Measurements from ENCODE around the gene HCK.

Gene HCK

DNA sequence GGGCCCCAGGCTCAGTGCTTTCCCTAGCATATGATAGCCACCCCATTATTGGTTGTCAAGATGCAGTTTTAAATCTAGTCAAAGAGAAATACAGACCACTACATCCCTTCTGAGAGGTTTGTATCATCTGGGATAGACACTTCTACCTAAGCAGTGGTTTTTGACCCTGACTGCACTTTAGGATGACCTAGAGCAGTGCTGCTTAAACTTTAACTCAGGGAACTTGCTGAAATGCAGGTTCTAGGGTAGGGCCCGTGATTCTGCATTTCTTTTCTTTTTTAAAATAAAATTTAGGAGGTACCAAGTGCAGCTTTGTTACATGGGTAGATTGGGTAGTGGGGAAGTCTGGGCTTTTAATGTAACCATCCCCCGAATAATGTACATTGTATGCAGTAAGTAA is 76.1 kb downstream of the HCK start:
- in situ Hi-C loops (cut with MboI; ENCODE audit: low sequenced_read_pairs, unreplicated experiment) = no loop called here
- TF ChIP-seq, protein P1, sequence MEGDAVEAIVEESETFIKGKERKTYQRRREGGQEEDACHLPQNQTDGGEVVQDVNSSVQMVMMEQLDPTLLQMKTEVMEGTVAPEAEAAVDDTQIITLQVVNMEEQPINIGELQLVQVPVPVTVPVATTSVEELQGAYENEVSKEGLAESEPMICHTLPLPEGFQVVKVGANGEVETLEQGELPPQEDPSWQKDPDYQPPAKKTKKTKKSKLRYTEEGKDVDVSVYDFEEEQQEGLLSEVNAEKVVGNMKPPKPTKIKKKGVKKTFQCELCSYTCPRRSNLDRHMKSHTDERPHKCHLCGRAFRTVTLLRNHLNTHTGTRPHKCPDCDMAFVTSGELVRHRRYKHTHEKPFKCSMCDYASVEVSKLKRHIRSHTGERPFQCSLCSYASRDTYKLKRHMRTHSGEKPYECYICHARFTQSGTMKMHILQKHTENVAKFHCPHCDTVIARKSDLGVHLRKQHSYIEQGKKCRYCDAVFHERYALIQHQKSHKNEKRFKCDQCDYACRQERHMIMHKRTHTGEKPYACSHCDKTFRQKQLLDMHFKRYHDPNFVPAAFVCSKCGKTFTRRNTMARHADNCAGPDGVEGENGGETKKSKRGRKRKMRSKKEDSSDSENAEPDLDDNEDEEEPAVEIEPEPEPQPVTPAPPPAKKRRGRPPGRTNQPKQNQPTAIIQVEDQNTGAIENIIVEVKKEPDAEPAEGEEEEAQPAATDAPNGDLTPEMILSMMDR (IDR thresholded peaks at IDR 0.05; ENCODE audit: borderline replicate concordance, control extremely low read depth, extremely low read depth, insufficient read depth, missing control alignments) = no peak
- DNase-seq (ENCODE audit: low spot score) = no peak

GRCh38 chr20:32129863-32130262 is 77.8 kb downstream of the HCK start:
- no peak for DNase-seq (ENCODE audit: low spot score)
- TF ChIP-seq, protein P1 (IDR thresholded peaks at IDR 0.05; ENCODE audit: borderline replicate concordance, control extremely low read depth, extremely low read depth, insufficient read depth, missing control alignments) = no peak
- in situ Hi-C loops (cut with MboI; ENCODE audit: low sequenced_read_pairs, unreplicated experiment) = no loop called here

DNA sequence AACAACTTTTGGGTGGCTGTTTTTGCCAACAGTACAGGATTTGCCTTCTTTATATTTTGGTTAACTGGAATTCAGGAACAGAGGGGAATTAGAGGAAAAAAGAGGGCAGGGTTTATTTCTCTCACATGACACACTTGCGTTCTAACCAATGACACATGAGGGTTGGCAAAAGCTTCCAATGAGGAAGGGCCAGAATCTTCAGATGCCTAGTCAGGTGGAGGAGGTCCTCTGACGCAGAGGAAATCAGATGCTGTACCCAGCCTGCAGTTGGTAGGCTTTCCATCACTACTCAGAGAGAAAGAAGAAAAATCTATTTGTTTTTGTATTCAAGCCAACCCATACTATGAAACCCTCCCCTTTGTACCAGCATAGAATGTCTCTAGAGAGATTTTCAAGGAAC is 78.3 kb downstream of the HCK start:
- no peak for DNase-seq (ENCODE audit: low spot score)
- TF ChIP-seq, protein P1 (IDR thresholded peaks at IDR 0.05; ENCODE audit: borderline replicate concordance, control extremely low read depth, extremely low read depth, insufficient read depth, missing control alignments) = no peak
- in situ Hi-C loops (cut with MboI; ENCODE audit: low sequenced_read_pairs, unreplicated experiment) = no loop called here

DNA sequence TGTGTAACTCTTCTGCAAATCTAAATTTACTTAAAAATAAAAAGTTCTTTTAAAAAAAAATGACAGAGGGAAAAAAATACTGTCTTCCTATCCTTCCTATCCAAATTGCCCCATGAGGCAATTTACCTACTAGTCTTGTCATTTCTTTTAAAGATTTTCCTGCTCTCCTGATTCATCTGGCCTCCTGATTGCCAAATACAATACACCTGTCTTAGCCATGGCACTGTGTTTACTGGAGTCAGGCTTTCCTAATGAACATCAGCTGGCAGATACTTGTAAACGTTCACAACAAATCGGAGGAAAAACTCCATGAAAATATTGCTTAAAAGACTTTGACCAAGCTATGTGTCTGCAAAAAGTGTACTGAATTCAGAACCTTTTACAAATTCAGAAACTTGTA is 78.9 kb downstream of the HCK start:
- TF ChIP-seq, protein P1 (IDR thresholded peaks at IDR 0.05; ENCODE audit: borderline replicate concordance, control extremely low read depth, extremely low read depth, insufficient read depth, missing control alignments) = no peak
- in situ Hi-C loops (cut with MboI; ENCODE audit: low sequenced_read_pairs, unreplicated experiment) = no loop called here

DNA sequence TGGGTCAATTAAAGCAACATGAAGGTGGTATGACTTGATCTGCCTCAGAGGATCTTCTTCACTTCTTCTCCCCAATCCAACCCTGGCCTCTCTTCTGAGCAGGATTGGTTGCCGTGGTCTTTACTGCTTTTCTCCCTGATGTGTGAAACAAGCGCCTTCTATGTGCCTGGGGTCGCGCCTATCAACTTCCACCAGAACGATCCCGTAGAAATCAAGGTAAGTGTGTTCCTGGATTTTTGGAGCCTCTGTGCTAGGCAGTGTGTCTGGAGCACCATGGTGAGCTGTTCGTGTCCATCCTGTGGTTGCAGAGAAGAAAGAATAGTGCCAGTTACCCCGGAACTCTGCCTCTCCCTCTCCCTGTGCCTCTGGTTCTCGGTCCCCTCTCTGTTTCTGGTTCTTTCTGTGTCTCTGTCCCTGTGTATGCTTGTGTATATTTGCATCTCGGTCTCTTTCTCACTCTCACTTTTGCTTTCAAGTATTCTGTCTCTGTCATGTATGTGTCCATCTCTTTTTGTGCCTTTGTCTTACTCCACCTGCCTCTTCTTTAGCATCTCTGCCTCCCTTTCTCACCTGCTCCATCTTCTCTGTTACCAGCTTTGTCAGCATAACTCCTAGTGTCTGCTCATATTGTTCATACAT is 81.0 kb downstream of the HCK start:
- DNase-seq (ENCODE audit: low spot score) = peak; percentile 60
- in situ Hi-C loops (cut with MboI; ENCODE audit: low sequenced_read_pairs, unreplicated experiment) = no loop called here
- TF ChIP-seq, protein P1 (IDR thresholded peaks at IDR 0.05; ENCODE audit: borderline replicate concordance, control extremely low read depth, extremely low read depth, insufficient read depth, missing control alignments) = no peak

More for the DNA sequence above, 78.9 kb downstream of the HCK start:
- DNase-seq (ENCODE audit: low spot score) = no peak

GRCh38 chr20:32134026-32134425 is 82.0 kb downstream of the HCK start:
- TF ChIP-seq, protein P1 (IDR thresholded peaks at IDR 0.05; ENCODE audit: borderline replicate concordance, control extremely low read depth, extremely low read depth, insufficient read depth, missing control alignments) = no peak
- no peak for DNase-seq (ENCODE audit: low spot score)
- in situ Hi-C loops (cut with MboI; ENCODE audit: low sequenced_read_pairs, unreplicated experiment) = no loop called here

Data from GM13976 (cell line).